ENCODE results near the gene ZBTB20.
A peak's percentile ranks its signal among the peaks of the same experiment; 100 is the strongest.

The ZBTB20 gene

GRCh38 chr3:114392831-114393230, 754.3 kb downstream of the ZBTB20 start:
- no peak for DNase-seq

- DNase-seq = no peak
Measured at GRCh38 chr3:114389156-114389555, 757.9 kb downstream of the ZBTB20 start.

- no peak for DNase-seq
Measured at GRCh38 chr3:114384558-114384903, 762.6 kb downstream of the ZBTB20 start.

GRCh38 chr3:114383875-114384557, 763.1 kb downstream of the ZBTB20 start:
- peak; percentile 58 for DNase-seq

GRCh38 chr3:114380233-114380651, 766.8 kb downstream of the ZBTB20 start:
- DNase-seq = no peak

- DNase-seq = no peak
Measured at GRCh38 chr3:114379266-114379665, 767.8 kb downstream of the ZBTB20 start.

GRCh38 chr3:114378760-114379159, 768.3 kb downstream of the ZBTB20 start:
- no peak for DNase-seq

GRCh38 chr3:114377426-114377825, 769.7 kb downstream of the ZBTB20 start:
- no peak for DNase-seq

- no peak for DNase-seq
Measured at GRCh38 chr3:114376516-114377185, 770.4 kb downstream of the ZBTB20 start.

GRCh38 chr3:114375608-114376421, 771.3 kb downstream of the ZBTB20 start:
- no peak for DNase-seq

GRCh38 chr3:114374433-114374990, 772.6 kb downstream of the ZBTB20 start:
- DNase-seq = no peak

GRCh38 chr3:114370537-114371174, 776.4 kb downstream of the ZBTB20 start:
- DNase-seq = no peak

GRCh38 chr3:114365909-114366308, 781.2 kb downstream of the ZBTB20 start:
- no peak for DNase-seq

GRCh38 chr3:114364806-114365654, 782.1 kb downstream of the ZBTB20 start:
- DNase-seq = no peak

- DNase-seq = no peak
Measured at GRCh38 chr3:114363554-114364202, 783.4 kb downstream of the ZBTB20 start.

- DNase-seq = no peak
Measured at GRCh38 chr3:114362815-114363214, 784.3 kb downstream of the ZBTB20 start.

GRCh38 chr3:114361391-114361790, 785.7 kb downstream of the ZBTB20 start:
- DNase-seq = no peak

GRCh38 chr3:114356525-114356924, 790.6 kb downstream of the ZBTB20 start:
- no peak for DNase-seq

- DNase-seq = no peak
Measured at GRCh38 chr3:114356066-114356465, 791.0 kb downstream of the ZBTB20 start.

GRCh38 chr3:114355653-114356052, 791.4 kb downstream of the ZBTB20 start:
- DNase-seq = no peak

GRCh38 chr3:114351822-114352145, 795.3 kb downstream of the ZBTB20 start:
- DNase-seq = no peak
